Posterior cingulate gyrus (tissue), 11 donors: Measurements from ENCODE around the gene PAQR4.

Experiments
- DNase-seq, 10 donors: peaks; one replicate each; pipeline versions ENCODE4 v3.0.0 to v3.0.0-alpha.2; 2020 to 2021; ENCODE audit warnings: mixed read lengths in 3 of 10
- intact Hi-C: fragments of 100-400 bp; cut with DNase I; formaldehyde crosslinking; loops from one replicate; pipeline ENCODE4 v1.15.1; 2023

The PAQR4 gene

GRCh38 chr16:2976673-2977072 lies 7.5 kb downstream of the PAQR4 start:
- intact Hi-C loops: no loop called here
- no peak for DNase-seq

- DNase-seq: no peak
- intact Hi-C loops: no loop called here
Observed at GRCh38 chr16:2977440-2977839, 8.3 kb downstream of the PAQR4 start.

- intact Hi-C loops: loop anchor here (5.0 kb wide), 1 partner anchor 67 kb away; the partner anchor contains the start of gene FLYWCH1
- DNase-seq: no peak
Observed at GRCh38 chr16:2979669-2980226, 10.6 kb downstream of the PAQR4 start.

GRCh38 chr16:2980227-2981176 lies 11.4 kb downstream of the PAQR4 start, which contains the start of gene PKMYT1:
PKMYT1 (minus strand) TSS chr16:2980446; CDS start chr16:2979657, 789 bp downstream.
- peak; percentile 83 to 99 (median 90) for DNase-seq
- intact Hi-C loops: loop anchor here (5.0 kb wide), 1 partner anchor 68 kb away; the partner anchor contains the start of gene FLYWCH1

GRCh38 chr16:2981177-2981898 lies 12.2 kb downstream of the PAQR4 start:
- DNase-seq: no peak
- intact Hi-C loops: loop anchor here (5.0 kb wide), 1 partner anchor 69 kb away; the partner anchor contains the start of gene FLYWCH1

- no peak for DNase-seq
- intact Hi-C loops: loop anchor here (5.0 kb wide), 1 partner anchor 70 kb away; the partner anchor contains the start of gene FLYWCH1
Observed at GRCh38 chr16:2981899-2982250, 12.7 kb downstream of the PAQR4 start.

GRCh38 chr16:2982402-2982801 lies 13.3 kb downstream of the PAQR4 start:
- intact Hi-C loops: loop anchor here (5.0 kb wide), 1 partner anchor 70 kb away; the partner anchor contains the start of gene FLYWCH1

GRCh38 chr16:2983706-2984136 lies 14.6 kb downstream of the PAQR4 start:
- intact Hi-C loops: loop anchor here (5.0 kb wide), 1 partner anchor 71 kb away; the partner anchor contains the start of gene FLYWCH1
- DNase-seq: peak; percentile 72 to 96 (median 82)

More at GRCh38 chr16:2982402-2982801, 13.3 kb downstream of the PAQR4 start:
- no peak for DNase-seq

GRCh38 chr16:2985462-2985861 lies 16.3 kb downstream of the PAQR4 start:
- intact Hi-C loops: no loop called here
- no peak for DNase-seq

- intact Hi-C loops: no loop called here
- DNase-seq: no peak
Observed at GRCh38 chr16:2985893-2986355, 16.8 kb downstream of the PAQR4 start.

- DNase-seq: no peak
- intact Hi-C loops: no loop called here
Observed at GRCh38 chr16:2986623-2987188, 17.6 kb downstream of the PAQR4 start.

GRCh38 chr16:2987286-2987685 lies 18.1 kb downstream of the PAQR4 start:
- DNase-seq: peak in 1 of 10 donors; percentile 84
- intact Hi-C loops: no loop called here

- intact Hi-C loops: no loop called here
- no peak for DNase-seq
Observed at GRCh38 chr16:2987833-2988232, 18.7 kb downstream of the PAQR4 start.

- intact Hi-C loops: no loop called here
- DNase-seq: no peak
Observed at GRCh38 chr16:2988590-2989099, 19.5 kb downstream of the PAQR4 start.

- intact Hi-C loops: no loop called here
- DNase-seq: no peak
Observed at GRCh38 chr16:2990891-2991290, 21.7 kb downstream of the PAQR4 start.

- intact Hi-C loops: no loop called here
- DNase-seq: no peak
Observed at GRCh38 chr16:2991566-2992261, 22.6 kb downstream of the PAQR4 start.

- intact Hi-C loops: no loop called here
- DNase-seq: no peak
Observed at GRCh38 chr16:2992383-2993081, 23.4 kb downstream of the PAQR4 start.

GRCh38 chr16:2996298-2996697 lies 27.1 kb downstream of the PAQR4 start:
- intact Hi-C loops: no loop called here

GRCh38 chr16:2999929-3000328 lies 30.8 kb downstream of the PAQR4 start:
- no peak for DNase-seq
- intact Hi-C loops: no loop called here

More at GRCh38 chr16:2996298-2996697, 27.1 kb downstream of the PAQR4 start:
- DNase-seq: no peak
